GM18870 (cell line): ENCODE data around the gene SH3RF3.

Source experiments
- ATAC-seq: cut with Tn5 transposase; IDR thresholded peaks from one replicate; pipeline ENCODE4 v1.9.1; 2021; ENCODE audit warnings: moderate library complexity; ENCODE audit not compliant: unreplicated experiment

Gene SH3RF3

DNA sequence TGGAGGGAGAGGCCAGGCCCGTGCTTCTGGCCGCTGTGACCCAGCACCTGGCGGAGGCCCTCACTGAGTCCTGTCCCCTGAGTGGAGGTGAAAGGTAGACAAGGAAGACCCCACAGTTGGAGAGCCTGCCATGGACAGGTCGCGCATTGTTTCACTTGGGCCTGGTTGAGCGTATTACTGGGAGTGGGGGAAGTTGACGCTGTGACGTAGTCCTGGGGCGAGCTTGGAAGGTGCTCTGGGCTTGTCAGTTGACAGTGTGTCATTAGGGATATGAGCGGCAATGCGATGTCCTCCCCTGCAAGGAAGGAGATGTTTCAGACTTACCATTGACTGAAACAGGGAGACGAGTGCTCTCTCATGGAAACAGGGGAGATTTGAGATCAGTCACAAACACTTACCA lies 127.1 kb downstream of the SH3RF3 start:
- no peak for ATAC-seq

DNA sequence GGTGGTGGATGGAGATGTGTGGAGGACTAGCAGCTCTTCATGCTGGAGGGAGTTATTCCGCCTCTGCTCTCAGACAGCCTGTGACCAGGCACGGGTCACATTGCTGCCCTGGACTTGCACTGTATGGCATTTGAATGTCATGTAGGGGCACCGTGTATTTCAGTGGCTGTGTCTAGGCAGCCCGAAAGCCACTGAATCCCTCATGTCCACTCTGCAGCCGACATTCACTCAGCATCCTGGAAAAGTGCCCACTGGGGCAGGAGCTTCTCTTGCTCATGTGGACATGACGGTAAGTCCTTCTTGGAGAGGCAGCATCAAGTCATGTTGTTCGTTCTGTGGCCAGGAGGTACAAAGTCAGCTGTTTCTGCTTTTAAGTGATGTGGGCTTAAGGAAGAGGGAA lies 127.9 kb downstream of the SH3RF3 start:
- ATAC-seq: no peak

DNA sequence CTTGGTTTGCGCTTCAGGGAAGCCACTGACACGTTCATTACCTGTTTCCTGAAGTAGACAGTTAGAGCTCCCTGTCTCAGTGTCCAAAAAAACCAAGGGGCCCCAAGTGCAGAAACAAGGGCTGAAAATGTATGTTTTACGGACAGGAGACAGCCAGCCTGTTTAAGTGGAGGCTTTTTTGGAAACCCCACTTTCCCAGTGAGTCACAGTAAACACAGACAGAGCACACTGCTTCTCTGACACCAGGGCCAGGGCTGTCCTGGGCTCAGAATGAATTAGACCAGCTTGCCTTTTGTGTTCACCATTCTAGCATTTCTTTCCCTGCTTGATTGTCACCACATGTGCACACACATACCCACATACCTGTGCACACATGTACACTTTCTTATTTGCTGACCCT lies 128.6 kb downstream of the SH3RF3 start:
- ATAC-seq: no peak

DNA sequence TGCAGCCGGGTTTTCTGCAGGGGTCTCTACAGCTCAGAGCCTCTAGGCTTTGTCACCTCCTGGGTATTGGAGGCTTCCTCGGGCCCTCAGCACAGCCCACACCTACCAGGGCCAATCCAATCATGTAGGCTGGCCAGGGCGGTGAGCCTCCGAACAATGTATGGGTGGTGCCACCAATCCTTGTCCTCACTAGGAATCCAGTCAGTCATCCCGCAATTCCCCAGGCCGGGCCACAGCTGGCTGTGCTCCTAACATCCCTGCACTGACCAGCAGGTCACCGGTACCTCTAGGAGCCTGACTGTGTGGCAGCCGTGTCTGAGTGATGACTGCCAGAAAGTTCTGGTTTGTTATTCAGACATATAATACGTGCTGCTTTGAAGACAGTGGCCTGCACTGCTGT lies 129.4 kb downstream of the SH3RF3 start:
- no peak for ATAC-seq

DNA sequence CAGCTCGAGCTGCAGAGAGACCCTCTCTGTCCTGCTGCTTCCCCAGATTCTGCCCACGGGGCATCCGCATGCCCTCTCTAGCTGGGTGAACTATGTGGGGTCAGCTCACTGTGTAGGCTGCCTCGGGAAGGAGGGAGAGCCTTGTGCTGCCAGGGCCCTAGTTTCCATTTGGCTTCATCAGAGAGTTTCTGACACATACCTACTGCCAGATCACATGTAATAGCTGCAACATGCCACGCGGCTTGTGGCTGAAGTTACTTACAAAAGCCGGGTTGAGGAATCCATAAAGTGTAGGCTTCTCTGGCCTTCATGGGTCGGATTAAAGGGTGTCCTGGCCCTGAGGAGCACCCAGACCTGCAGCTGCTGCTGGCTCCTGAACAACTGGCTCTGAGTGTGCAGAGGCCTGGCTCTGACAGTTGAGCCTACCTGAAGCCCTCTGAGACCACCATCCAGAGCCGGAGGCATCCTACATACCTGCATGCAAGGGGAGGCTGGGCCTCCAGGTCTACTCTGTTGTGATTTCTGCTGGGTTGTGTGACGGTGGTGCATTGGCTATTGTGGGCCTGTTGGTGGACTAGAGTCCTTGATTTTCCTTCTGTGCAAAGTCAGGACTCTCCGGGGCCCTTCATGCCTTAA lies 130.0 kb downstream of the SH3RF3 start:
- no peak for ATAC-seq

DNA sequence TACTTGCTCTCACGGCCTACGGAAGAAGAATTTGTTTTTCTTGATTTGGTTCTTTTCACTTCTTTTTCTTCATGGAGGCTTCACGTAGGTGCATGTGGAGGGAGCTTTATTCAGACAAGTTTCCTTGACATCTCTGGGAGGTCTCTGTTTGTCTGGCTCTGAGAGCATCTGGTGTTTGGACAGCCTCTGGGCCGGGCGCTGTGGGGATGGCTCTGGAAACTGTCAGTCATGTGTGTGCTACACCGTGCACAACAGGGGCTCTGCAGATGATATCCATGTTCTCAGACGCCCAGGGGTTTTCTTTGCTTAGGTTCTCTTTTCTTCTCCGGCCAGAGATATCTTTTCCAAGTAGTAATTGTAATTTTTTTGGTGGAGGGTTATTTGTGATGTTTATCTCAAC lies 130.7 kb downstream of the SH3RF3 start:
- no peak for ATAC-seq

DNA sequence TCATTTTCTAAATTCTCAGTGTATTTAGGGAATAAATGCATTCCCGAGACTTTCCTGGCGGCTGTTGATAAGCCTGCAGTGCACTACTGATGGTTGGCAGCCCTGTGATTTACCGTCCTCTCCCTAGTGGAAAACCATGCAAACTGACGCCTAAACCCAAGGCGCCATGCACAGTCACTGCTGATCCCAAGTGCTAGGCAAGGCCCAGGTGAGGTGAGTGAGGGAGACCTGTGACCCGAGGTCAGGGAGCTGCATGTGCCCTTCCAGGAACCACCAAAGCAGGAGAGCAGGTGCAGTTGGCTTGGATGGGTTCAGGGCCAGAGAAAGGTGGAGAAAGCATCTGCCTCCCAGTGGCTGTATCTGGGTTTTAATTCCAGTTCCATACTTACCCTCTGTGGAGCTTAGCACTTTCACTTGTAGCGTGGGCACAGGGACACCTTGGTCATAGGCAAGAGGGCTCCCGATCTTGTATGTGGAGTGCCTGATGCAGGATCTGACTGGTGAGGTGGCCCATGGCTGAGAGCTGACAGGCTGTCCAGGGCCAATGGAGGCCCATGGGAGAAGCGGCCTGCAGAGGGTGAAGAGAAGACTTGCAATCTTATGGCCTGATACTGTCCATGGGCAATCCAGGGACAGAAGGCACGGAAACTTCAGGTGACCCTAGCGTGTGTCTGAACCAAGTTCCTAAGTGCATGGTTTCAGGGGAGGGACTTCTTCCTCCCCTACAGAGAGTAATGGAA lies 131.3 kb downstream of the SH3RF3 start:
- no peak for ATAC-seq

DNA sequence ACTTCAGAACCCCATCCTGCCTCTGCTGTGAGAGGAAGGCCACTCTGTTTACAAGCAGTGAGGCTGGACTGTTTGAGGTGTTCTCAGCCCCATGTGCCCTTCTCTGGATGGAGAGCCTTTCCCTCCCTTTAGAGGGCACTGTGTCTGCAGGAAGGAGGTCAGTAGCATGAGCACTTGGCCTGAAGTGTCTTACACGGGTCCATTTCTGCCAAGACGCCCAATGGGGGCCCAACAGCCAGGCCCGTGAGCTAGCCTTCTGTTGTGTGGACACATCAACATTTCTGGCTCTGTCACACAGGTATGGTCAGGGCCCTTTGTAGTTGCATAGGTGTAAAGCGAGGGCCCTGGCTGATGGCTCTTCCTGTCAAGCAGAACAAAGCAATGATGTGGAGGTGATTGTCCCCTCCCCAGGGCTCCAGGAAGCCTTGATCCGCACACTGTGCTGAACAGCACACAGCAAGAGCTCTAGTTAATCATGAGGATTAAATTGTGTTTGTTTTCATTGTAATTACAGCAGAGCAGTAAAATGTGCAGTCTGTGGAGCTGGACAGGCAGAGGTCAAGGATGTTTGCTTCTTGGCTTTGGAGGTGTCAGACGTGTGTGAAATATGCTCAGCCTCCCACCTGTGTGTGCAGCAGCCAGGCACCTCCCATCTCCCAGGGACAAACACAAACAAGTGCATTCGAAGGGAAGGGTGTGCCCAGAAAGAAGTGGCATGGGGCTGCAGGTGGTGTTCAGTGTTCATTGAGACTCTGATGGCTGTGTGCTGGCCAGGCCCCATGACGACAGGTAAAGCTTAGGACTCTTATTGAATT lies 132.1 kb downstream of the SH3RF3 start:
- ATAC-seq: no peak

DNA sequence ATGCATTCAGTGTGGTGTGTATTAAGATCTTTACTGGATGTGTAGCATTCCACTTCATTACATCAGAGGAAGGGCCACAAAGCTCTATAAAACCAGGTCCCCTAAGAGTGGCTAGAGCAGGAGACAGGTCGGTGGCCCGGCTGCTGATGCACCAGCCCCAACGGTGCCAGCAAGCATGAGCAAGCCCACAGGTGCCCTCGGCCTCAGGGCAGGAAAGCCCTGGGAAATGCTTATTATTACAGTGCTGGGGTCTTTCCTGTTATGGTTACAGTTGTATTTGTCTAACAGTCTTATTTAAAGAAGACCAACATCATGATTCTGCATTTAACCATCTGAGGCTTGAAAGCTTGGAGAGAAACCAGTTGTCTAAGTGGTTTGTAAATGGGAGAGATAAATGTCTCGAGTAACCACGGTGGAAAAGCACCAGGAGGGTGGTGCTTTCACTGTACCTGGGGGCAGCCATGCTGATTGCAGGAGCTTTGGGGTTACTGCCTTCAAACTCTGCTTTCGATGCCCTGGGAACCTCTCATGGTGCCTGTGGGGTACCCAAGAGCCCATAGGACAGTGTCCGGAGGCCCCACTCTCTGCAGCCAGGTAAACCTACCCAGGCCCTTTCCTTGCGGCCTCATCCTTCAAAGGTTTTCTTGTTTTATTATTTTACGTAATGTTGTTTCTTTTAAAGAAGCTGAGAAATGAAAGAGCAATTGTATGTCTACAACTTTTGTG lies 133.1 kb downstream of the SH3RF3 start:
- ATAC-seq: no peak

DNA sequence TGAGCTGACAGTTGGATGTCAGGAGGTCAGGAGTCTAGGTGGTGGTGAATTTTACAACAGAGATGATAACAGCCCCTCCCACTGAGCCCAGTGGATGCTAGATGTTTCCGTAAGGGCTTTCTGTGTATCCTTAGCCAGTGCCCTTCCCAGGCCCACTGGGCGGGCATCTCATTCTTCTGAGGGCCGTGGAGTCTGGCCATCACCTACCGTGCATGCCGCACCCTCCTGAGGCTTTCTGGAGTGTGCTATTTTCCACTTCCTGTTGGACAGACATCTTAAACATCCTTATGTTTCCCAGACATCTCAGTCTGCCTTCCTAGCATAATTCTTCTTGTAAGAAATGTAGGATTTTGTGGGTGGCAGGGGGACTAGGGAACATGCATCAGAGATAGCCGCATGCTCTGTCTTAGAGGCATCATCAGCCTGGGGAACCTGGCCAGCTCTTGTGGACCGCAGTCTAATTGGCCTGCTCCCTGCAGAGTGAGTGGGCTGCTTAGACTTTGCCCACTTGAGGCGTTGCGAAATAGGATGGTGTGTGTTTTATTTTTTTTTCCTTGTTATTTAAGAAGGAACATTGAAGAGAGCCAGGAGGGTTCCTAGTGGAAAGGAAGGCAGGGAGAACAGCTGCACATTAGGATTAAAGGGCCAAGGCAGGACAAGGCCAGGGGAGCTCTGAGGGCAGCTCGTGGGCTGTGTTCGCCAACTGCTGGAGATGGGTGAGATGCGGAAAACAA lies 135.8 kb downstream of the SH3RF3 start:
- no peak for ATAC-seq

DNA sequence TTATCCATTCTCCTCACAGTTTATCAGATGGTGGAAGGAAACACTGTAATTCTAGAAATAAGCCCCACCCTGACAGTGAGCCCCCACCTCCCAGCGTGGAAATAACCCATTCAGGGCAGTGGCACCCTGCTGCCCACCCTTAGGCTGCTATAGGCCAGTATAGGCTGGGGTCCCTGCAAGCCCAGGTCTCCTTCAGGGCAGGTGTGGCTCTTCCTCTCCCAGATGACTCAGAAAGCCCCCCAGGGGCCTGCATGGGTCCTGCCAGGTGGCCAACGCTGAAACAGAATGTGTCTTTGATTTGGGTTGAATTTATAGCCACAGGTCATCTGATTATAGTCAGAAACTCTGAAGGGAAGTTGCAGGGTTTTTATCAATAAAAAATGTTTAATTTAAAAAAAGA lies 136.4 kb downstream of the SH3RF3 start:
- no peak for ATAC-seq

DNA sequence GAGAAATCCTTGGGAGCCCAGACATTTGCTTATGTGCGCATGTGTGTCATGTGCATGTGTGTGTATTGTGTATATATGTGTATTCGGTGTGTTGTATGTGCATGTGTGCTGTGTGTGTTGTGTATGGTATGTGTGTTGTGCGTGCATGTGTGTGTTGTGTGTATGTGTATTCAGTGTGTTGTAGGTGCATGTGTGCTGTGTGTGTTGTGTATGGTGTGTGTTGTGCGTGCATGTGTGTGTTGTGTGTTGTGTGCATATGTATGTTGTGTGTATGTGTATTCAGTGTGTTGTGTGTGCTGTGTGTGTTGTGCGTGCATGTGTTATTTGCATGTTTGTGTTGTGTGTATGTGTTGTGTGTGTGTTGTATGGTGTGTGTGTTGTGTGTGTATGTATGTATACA lies 136.9 kb downstream of the SH3RF3 start:
- no peak for ATAC-seq

DNA sequence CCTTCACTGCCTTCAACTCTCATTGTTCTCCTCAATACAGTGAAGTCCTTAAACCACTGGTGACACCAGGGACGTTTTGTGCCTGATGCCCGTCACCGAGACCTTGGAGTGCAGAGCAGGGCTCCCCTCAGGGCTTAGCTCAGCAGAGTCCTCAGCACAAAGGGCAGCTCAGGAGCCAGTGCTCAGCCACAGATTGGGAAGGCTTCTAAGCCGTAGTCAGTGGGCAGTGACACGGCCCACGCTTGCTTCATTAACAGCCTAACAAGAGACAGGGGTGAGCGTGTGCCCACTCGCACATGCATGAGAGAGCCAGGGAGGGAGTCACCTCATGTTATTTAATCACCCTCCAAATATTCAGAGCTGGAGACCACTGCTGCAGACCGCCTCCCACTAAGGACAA lies 137.5 kb downstream of the SH3RF3 start:
- no peak for ATAC-seq

DNA sequence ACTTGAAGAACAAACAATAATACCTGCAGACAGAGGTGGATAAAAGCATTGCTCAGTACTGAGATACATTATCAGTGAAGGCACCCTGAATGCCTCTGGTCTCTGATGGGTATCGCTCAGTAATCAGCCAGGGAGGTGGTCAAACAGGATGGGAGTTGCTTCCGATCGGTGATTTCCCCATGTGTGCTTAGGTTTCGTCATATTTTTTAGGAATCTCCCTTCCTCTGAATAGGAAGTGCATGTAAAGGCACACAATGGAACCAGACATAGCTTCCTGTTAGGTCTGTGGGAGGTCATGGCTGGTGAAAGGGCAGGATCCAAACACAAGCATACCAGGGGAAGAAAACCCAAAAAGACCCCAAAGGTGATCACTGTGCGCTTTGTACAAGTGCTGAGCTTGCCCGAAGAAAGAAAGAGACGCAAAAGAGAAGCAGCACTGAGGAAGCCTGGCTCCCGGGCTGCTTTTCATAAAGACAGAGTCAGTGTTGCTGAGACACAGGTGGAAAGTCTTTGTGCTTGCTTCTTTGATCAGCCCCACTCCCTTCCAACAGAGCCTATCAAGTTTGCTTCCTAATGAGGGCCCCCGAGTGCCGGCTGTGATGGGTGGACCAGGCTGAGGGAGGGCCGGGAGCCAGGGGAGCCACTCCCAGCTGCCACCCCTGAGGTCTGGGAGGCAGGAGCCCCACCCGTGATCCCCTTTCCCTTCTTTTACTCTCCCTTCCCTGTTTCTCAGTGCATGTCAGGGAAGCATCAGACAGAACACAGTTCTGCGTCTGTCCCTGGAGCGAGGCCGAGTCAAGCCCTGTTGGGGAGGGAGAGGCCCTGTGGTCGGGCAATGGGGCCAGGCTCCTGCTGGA lies 138.2 kb downstream of the SH3RF3 start:
- ATAC-seq: no peak

DNA sequence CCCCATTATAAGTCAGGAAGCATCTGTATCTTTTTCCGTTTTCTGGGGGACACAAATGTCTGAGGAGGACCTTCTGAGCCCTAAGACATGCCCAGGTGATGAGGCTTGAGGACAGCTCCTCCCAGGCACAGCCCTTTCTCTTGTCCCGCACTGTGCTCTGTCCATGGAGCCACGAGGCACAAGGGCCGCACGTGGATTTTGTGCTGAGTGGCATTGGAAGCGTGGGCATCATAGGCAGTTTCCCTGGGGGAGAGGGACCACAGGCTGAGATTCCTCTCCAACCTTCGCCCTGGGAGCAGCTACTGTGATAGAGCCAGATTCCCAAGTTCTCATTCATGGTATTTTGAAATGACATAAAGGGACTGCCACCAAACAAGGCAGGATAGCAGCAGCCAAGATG lies 139.9 kb downstream of the SH3RF3 start:
- ATAC-seq: no peak

DNA sequence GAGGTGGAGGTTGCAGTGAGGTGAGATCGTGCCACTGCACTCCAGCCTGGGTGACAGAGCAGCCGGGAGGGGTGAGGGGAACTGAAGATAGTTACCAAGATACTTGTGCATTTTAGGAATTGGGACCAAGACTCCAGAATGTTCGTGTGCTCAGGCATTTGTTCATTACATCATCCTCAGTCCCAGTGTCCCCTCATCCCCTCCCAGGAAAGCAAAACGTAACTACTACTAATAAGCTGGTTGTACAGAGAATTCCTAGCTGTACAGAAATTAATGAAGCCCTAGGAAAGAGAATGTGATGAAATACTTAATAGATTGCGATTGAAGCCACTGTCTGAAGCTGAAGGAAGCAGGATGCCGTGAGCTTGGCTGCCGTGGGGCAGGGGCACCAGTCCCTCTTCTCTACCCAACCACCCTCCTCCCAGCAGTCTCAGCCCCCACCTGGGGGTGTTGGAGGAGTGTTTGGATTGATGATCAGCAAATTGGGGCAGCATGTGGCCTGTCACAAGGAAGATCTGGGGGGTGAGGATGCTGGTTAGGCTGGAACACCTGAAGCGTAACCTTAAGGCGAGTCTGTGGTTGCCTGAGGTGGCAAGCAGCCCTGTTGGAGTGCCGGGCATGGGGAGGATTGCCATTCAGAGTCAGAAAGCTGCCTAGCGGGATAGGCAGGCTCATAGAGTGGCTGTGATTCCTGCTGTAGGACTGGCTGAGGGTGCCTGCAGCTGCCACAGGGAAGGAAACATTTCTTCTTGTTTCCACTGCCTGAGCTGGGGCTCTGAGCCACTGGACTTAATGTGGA lies 140.9 kb downstream of the SH3RF3 start:
- ATAC-seq: no peak

DNA sequence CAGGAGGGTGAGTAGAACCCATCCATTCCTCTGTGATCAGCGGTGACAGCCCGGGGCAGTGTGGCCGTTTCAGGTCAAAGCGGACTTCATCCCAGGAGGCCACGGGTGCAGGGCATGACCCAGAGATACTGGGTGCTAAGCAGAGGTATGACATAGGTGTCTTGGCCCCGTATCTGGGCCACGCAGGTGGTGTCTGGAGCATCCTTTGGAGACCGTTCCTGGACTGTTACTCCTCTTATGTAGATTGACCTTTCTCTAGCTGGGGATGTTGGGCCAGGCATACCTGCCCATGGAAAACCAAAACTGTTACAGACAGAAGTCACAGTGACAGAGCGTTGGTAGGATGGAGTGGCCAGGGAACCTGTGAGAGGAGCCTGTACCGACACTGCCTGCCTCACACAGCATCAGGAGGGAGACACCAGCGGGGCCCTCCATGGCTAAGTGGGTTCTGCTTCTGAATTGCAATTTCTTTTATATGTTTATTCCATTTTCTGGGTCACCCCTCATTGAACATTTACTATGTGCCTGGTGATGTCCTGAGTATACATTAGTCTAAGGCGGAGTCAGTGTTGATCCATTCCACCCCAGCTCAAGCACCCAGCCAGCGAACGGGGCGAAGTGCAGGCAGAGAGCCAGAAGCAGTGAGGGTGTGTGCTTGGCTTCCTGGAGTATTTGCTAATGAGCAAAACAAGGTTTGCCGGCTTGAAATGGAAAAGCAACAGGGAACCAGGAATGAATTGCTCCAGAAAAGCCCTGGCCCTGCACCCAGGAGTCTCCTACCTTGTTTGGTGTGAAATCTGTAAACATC lies 141.7 kb downstream of the SH3RF3 start:
- no peak for ATAC-seq

DNA sequence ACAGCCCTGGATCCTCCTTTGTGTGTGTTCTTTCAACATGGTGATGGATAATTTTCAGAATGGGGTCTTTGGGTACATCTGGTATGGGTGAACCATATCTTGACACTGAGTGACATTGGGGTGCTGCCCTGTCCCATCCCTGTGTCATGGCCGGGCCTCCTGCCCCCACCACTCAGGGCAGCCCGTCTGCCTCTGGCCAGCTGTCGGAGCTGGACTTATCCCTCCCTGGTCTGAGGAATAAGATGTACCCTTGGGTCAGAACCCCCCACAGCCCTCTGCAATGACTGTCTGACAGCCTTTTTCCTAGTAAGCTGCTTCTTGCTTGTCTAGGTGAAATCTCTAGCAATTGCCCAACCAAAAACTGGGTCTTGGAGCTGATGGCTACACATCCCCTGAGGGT lies 142.9 kb downstream of the SH3RF3 start:
- ATAC-seq: no peak
